WTC11 (cell line): Measurements from ENCODE around the gene NPDC1. TPM values are rescaled to one million over a fixed set of nuclear protein-coding genes. Genes with fewer than 3 reads are reported as not detected.

Experiments used
- ATAC-seq: fragments of 200-7000 bp; cut with Tn5 transposase; 2 replicates; pipeline ENCODE4 v1.10.0; 2021; ENCODE audit warnings: mild to moderate bottlenecking, moderate library complexity
- CTCF ChIA-PET: fragments of 300-600 bp; sonication (Branson Sonifier 250); formaldehyde crosslinking; loops from one replicate; lab custom pipeline; 2021; ENCODE audit warnings: antibody characterized with exemption; lab: Charles Lee
- POLR2A ChIA-PET: fragments of 350-600 bp; sonication (Branson Sonifier 250); formaldehyde crosslinking; loops from one replicate; lab custom pipeline; 2021; ENCODE audit warnings: antibody characterized with exemption; lab: Charles Lee
- DNase-seq: peaks from one replicate; pipeline ENCODE4 v3.0.0; 2021; ENCODE audit warnings: low spot score
- H3K27ac Mint-ChIP-seq: 2 replicates; pipeline ENCODE4 v1.8.0; 2021; ENCODE audit warnings: mixed read lengths
- H3K27me3 Mint-ChIP-seq: 2 replicates; pipeline ENCODE4 v1.8.0; 2021; ENCODE audit warnings: low read depth, mild to moderate bottlenecking, moderate library complexity, mixed read lengths
- H3K36me3 Mint-ChIP-seq: 2 replicates; pipeline ENCODE4 v1.8.0; 2021; ENCODE audit warnings: mixed read lengths
- H3K4me1 Mint-ChIP-seq: 2 replicates; pipeline ENCODE4 v1.8.0; 2022; ENCODE audit warnings: mixed read lengths
- H3K4me3 Mint-ChIP-seq: 2 replicates; pipeline ENCODE4 v1.8.0; 2021; ENCODE audit warnings: mild to moderate bottlenecking, moderate library complexity, mixed read lengths
- H3K9me3 Mint-ChIP-seq: 2 replicates; pipeline ENCODE4 v1.8.0; 2021; ENCODE audit warnings: mixed read lengths
- CDX4 ChIP-seq: fragments of 250-450 bp; sonication (Bioruptor Pico); IDR thresholded peaks from 2 replicates; pipeline ENCODE4 v1.9.0; 2021; ENCODE audit warnings: moderate library complexity, mild to moderate bottlenecking, inconsistent platforms, borderline replicate concordance
- E2F1 ChIP-seq: sonication (generic); formaldehyde crosslinking; IDR thresholded peaks from 2 replicates; pipeline ENCODE4 v1.8.0; 2022; ENCODE audit warnings: mild to moderate bottlenecking, missing genetic modification reagents
- E2F5 ChIP-seq: sonication (generic); formaldehyde crosslinking; IDR thresholded peaks from 2 replicates; pipeline ENCODE4 v1.8.1; 2022; ENCODE audit warnings: mild to moderate bottlenecking, moderate library complexity, missing genetic modification reagents
- EMX1 ChIP-seq: fragments of 250-450 bp; sonication (Bioruptor Pico); IDR thresholded peaks from 2 replicates; pipeline ENCODE4 v1.8.0; 2021; ENCODE audit warnings: mild to moderate bottlenecking
- HMGA2 ChIP-seq: fragments of 250-450 bp; sonication (Bioruptor Pico); IDR thresholded peaks from 2 replicates; pipeline ENCODE4 v1.4.0; 2021; ENCODE audit warnings: mild to moderate bottlenecking, moderate library complexity
- JUN ChIP-seq: sonication (generic); formaldehyde crosslinking; IDR thresholded peaks from 2 replicates; pipeline ENCODE4 v1.8.0; 2023; ENCODE audit warnings: mild to moderate bottlenecking, missing genetic modification reagents
- KAT7 ChIP-seq: sonication (generic); formaldehyde crosslinking; IDR thresholded peaks from 2 replicates; pipeline ENCODE4 v1.8.1; 2023; ENCODE audit warnings: missing genetic modification reagents, mild to moderate bottlenecking, borderline replicate concordance
- NR2C2 ChIP-seq: sonication (generic); formaldehyde crosslinking; IDR thresholded peaks from 2 replicates; pipeline ENCODE4 v1.8.0; 2022; ENCODE audit warnings: mild to moderate bottlenecking, missing genetic modification reagents
- SOX15 ChIP-seq: fragments of 250-450 bp; sonication (Bioruptor Pico); IDR thresholded peaks from 2 replicates; pipeline ENCODE4 v1.9.0; 2021; ENCODE audit warnings: mild to moderate bottlenecking
- SP1 ChIP-seq: sonication (generic); formaldehyde crosslinking; conservative IDR thresholded peaks from 2 replicates; pipeline ENCODE4 v1.8.1; 2022; ENCODE audit warnings: missing genetic modification reagents
- TP53 ChIP-seq: sonication (generic); formaldehyde crosslinking; IDR thresholded peaks from 2 replicates; pipeline ENCODE4 v1.8.1; 2023; ENCODE audit warnings: mild to moderate bottlenecking, missing genetic modification reagents
- ZNF263 ChIP-seq: sonication (generic); formaldehyde crosslinking; IDR thresholded peaks from 2 replicates; pipeline ENCODE4 v1.8.1; 2022; ENCODE audit warnings: low read depth, mild to moderate bottlenecking, moderate library complexity, missing genetic modification reagents
- total RNA-seq: library from RNA; stranded (reverse); gene quantifications from 3 replicates; pipeline ENCODE4 v1.2.3, GENCODE V29; 2021
- TF ChIP-seq, protein P1 (sequence below): fragments of 200-600 bp; IDR thresholded peaks from 2 replicates; pipeline ENCODE4 v1.8.0; 2022; ENCODE audit warnings: antibody characterized with exemption
- TF ChIP-seq, protein P2 (sequence below): sonication (generic); formaldehyde crosslinking; IDR thresholded peaks from 2 replicates; pipeline ENCODE4 v1.8.1; 2022; ENCODE audit warnings: missing genetic modification reagents, borderline replicate concordance
- TF ChIP-seq, protein P3 (sequence below): sonication (generic); formaldehyde crosslinking; IDR thresholded peaks from 2 replicates; pipeline ENCODE4 v1.8.1; 2023; ENCODE audit warnings: mild to moderate bottlenecking, missing genetic modification reagents, moderate library complexity
- TF ChIP-seq, protein P4 (sequence below): fragments of 250-450 bp; sonication (Bioruptor Pico); IDR thresholded peaks from 2 replicates; pipeline ENCODE4 v1.9.0; 2021; ENCODE audit warnings: mild to moderate bottlenecking

NPDC1 gene
- total RNA-seq, 1 experiment from 2014 or later: 64.3 TPM

GRCh38 chr9:137056739-137057415, 10.9 kb upstream of the NPDC1 start (continued):
- TF ChIP-seq, protein P1, sequence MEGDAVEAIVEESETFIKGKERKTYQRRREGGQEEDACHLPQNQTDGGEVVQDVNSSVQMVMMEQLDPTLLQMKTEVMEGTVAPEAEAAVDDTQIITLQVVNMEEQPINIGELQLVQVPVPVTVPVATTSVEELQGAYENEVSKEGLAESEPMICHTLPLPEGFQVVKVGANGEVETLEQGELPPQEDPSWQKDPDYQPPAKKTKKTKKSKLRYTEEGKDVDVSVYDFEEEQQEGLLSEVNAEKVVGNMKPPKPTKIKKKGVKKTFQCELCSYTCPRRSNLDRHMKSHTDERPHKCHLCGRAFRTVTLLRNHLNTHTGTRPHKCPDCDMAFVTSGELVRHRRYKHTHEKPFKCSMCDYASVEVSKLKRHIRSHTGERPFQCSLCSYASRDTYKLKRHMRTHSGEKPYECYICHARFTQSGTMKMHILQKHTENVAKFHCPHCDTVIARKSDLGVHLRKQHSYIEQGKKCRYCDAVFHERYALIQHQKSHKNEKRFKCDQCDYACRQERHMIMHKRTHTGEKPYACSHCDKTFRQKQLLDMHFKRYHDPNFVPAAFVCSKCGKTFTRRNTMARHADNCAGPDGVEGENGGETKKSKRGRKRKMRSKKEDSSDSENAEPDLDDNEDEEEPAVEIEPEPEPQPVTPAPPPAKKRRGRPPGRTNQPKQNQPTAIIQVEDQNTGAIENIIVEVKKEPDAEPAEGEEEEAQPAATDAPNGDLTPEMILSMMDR: no peak
- TF ChIP-seq TP53 (CRISPR knock-in tag): no peak

GRCh38 chr9:137055385-137056364, 9.7 kb upstream of the NPDC1 start:
- ChIA-PET CTCF (interaction anchor here (0.6 to 10.4 kb wide), 12 partner anchors 9 to 565 kb away, joined by 3 to 240 read pairs (median 4); partner anchors contain the start of genes ABCA2, AJM1, NPDC1 and RNF224), POLR2A (interaction anchor here (1.1 to 1.3 kb wide), 2 partner anchors 145 to 167 kb away, joined by 3 to 4 read pairs; partner anchors contain the start of gene TPRN)
- Mint-ChIP-seq H3K27ac (no peak overlapping the region), H3K9me3 (no peaks in the 10 kb centered on the region), H3K4me3 (no peak overlapping the region), H3K4me1 (0 out of 2 replicates have a peak, but pooled peaks cover 2% of the 10 kb centered on the region), H3K36me3 (no peaks in the 10 kb centered on the region), H3K27me3 (peaks cover 24% of the 10 kb centered on the region)
- no peak for DNase-seq
- no peak for TF ChIP-seq EMX1 (CRISPR knock-in tag)
- no peak for TF ChIP-seq CDX4 (CRISPR knock-in tag)
- no peak for TF ChIP-seq SP1 (CRISPR knock-in tag)
- no peak for TF ChIP-seq E2F1
- no peak for TF ChIP-seq HMGA2
- TF ChIP-seq KAT7 (CRISPR knock-in tag): no peak
- TF ChIP-seq JUN (CRISPR knock-in tag): no peak
- TF ChIP-seq SOX15 (CRISPR knock-in tag): no peak
- TF ChIP-seq NR2C2: no peak
- TF ChIP-seq, protein P2, sequence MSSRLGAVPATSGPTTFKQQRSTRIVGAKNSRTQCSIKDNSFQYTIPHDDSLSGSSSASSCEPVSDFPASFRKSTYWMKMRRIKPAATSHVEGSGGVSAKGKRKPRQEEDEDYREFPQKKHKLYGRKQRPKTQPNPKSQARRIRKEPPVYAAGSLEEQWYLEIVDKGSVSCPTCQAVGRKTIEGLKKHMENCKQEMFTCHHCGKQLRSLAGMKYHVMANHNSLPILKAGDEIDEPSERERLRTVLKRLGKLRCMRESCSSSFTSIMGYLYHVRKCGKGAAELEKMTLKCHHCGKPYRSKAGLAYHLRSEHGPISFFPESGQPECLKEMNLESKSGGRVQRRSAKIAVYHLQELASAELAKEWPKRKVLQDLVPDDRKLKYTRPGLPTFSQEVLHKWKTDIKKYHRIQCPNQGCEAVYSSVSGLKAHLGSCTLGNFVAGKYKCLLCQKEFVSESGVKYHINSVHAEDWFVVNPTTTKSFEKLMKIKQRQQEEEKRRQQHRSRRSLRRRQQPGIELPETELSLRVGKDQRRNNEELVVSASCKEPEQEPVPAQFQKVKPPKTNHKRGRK (CRISPR knock-in tag): no peak
- TF ChIP-seq, protein P3, sequence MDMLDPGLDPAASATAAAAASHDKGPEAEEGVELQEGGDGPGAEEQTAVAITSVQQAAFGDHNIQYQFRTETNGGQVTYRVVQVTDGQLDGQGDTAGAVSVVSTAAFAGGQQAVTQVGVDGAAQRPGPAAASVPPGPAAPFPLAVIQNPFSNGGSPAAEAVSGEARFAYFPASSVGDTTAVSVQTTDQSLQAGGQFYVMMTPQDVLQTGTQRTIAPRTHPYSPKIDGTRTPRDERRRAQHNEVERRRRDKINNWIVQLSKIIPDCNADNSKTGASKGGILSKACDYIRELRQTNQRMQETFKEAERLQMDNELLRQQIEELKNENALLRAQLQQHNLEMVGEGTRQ (CRISPR knock-in tag): no peak
- no peak for TF ChIP-seq ZNF263
- TF ChIP-seq, protein P4, sequence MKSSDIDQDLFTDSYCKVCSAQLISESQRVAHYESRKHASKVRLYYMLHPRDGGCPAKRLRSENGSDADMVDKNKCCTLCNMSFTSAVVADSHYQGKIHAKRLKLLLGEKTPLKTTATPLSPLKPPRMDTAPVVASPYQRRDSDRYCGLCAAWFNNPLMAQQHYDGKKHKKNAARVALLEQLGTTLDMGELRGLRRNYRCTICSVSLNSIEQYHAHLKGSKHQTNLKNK (CRISPR knock-in tag): no peak
- TF ChIP-seq E2F5 (CRISPR knock-in tag): no peak
- ATAC-seq: no peak
